Right renal pelvis (tissue), 4 donors: ENCODE measurements around the gene AFAP1L2. TPM values are rescaled to one million over a fixed set of nuclear protein-coding genes. Genes with fewer than 3 reads are reported as not detected.

ENCODE experiments used
- DNase-seq, 4 donors: peaks; one replicate each; pipeline ENCODE4 v3.0.0-alpha.2; 2013; ENCODE audit warnings: low read depth in 4 of 4, low spot score in 3 of 4, missing footprints in 1 of 4
- polyA plus RNA-seq, 4 donors: library from polyadenylated mRNA; unstranded; fragments of 120-200 nt; gene quantifications; one replicate each; pipeline ENCODE4 v1.2.1, GENCODE V29; 2013; ENCODE audit not compliant: insufficient read length in 4 of 4

AFAP1L2 gene
- polyA plus RNA-seq, 4 donors, result 41.6 to 56.2 (median 45.3) TPM

DNA sequence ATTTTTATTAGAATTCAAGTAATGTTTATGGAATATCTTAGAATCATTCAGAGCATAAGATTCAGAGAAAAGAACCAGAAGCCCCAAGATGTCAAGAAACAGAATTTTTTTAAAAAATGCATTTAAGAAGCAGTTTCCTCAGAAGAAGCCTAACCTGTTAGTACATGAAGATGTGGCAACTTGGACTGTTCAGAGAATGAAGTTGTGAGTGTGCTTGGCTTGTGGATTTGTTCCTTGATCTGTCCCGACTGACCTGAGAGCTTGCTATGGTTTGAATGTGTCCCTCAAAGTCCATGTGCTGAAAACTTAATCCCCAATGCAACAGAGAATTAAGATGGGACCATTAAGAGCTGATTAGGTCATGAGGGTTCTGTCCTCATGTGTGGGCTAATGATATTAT, 13.8 kb upstream of the AFAP1L2 start:
- DNase-seq, result no peak

GRCh38 chr10:114412907-114413797, 8.8 kb upstream of the AFAP1L2 start:
- no peak for DNase-seq

DNA sequence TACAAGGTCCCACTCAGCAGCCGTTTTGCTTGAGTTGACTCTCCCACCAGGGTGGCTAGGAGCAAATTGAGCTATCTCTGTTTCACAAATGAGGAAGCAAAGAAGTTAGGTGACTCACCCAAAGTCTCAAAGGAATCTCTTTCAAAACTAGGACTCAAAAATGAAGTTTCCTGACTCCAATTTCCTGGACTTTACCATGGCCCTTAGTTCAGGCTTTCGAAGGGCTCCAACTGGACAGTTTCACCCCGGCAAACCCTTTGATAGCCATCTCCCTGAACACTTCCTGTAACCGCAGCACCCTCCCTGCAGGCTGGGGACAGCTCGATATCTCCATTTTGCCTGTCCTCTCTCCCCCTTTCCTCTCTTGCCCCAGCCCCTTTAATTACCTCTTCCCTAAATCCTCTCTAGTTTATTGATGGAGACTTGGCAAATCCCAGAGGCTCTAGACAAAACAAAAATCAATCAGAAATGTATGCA, 4.7 kb upstream of the AFAP1L2 start:
- DNase-seq, result no peak

- DNase-seq, result no peak
Observed at GRCh38 chr10:114408112-114408967, 4.0 kb upstream of the AFAP1L2 start.

DNA sequence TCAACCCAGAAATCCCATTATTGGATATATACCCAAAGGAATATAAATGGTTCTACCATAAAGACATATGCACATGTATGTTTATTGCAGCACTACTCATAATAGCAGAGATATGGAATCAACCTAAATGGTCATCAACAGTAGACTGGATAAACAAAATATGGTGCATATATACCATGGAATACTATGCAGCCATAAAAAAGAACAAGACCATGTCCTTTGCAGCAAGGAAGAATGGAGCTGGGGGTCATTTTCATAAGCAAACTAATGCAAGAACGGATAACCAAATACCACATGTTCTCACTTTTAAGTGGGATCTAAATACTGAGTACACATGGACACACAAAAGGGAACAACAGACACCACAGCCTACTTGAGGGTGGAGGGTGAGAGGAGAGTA, 2.2 kb upstream of the AFAP1L2 start:
- DNase-seq, result no peak

GRCh38 chr10:114405011-114405350, 679 bp upstream of the AFAP1L2 start:
- no peak for DNase-seq

DNA sequence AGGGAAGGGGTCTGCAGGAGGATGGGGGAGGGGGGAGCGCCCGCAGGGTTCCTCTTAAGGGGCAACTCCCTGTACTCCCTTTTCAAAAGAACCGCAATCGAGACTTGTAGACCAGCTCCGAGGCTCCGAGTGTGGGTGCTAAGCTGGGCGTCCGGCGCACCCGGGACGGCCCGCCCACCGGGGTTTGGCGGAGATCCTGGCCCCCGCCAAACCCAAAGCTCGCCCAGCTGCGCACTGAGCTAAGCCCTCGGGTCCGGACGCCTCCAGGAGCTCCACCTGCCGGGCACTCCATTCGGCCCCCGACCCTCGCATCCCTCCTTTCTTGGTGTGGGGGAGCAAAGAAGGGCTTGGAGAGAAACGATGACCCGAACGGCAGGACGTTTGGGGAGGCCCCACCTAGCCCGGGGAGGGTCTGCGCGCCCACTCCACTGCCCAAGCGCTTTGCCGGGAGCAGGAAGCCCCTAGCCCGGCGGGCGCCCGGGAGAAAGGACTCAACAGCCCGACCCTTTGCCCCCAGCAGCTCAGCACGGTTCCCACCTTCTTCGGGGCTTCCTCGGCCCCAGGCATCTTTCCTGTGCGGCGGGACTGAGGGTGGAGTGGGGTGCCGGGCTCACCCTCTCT, 651 bp downstream of the AFAP1L2 start:
- DNase-seq, result no peak

GRCh38 chr10:114402871-114403540, 1.3 kb downstream of the AFAP1L2 start:
- DNase-seq, result no peak

- DNase-seq, result no peak
Observed at GRCh38 chr10:114402233-114402632, 2.1 kb downstream of the AFAP1L2 start.

GRCh38 chr10:114401195-114401791, 3.0 kb downstream of the AFAP1L2 start:
- DNase-seq, result no peak

- DNase-seq, result no peak
Observed at GRCh38 chr10:114400091-114400490, 4.2 kb downstream of the AFAP1L2 start.

- no peak for DNase-seq
Observed at GRCh38 chr10:114399576-114399975, 4.7 kb downstream of the AFAP1L2 start.

DNA sequence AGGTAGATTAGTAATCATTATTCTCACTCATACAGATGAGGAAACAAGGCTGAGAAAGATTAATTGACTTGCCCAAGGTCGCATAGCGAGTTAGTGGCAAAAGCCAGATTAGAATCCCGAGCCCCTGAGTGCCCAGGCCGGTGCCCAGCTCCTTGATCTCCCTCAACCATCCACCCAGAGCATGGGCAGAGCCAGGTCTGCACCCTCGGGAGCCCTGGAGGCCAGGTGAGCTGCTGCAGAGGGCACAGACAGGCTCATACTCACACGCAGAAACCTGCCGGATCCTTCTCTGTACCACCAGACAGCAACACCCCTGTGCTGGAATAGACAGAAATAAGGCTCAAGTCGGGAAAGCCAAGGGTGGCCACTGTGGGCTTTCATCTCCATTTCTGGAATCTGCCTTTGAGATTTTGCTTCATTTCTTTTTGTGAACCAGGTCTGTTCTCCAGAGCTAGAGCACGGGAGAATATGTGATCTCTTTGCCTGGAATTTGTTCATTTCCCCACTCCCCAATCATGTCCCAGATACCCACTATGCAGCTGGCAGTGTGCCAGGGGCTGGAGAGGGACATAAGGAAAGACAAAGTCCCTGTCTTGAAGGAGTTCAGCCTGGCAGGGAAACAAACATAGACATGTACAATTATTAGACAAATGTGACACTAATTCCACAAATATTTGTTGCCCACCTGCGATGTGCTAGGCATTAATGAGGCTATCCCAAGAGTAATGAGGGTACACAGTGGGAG, 5.5 kb downstream of the AFAP1L2 start:
- DNase-seq, result no peak

GRCh38 chr10:114397651-114398145, 6.6 kb downstream of the AFAP1L2 start:
- no peak for DNase-seq

DNA sequence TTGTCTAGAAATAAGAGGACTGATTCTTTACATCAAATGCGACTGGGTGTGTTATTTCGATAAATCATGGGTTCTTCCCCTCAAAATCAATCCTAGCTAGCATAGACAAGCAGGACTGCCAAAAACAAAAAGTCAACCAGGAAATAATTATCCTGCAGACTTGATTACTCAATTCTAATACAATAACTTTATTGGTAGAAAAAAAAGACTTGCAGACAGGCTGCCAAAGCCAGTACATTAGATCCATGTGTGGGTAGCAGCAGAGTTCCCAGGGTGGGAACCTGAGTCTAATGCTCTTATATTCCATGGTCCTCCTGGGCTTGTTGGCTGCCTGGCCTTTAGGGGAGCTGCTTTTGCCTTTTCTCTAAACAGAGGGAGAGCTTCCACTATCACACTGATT, 7.8 kb downstream of the AFAP1L2 start:
- DNase-seq, result no peak

- DNase-seq, result no peak
Observed at GRCh38 chr10:114395366-114396022, 8.8 kb downstream of the AFAP1L2 start.

DNA sequence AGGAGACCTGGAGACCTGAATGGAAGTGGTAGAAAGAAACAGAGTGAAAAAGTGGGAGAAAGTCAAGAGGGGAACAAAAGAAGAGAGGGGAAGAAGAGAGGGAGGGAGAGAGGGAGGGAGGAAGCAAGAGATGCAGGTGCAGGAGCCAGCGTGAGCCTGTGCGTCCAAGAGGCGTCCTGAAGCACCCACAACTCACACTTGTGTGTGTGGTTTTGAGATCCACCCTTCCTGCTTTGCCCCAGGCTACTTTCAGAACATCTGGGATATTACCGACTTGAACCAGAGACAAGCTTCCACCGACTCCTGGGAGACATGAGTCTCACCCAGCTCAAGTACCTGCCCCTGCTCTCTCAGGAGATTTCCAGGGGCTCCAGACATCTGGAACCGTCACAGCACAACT, 9.8 kb downstream of the AFAP1L2 start:
- no peak for DNase-seq

- DNase-seq, result no peak
Observed at GRCh38 chr10:114393886-114394285, 10.4 kb downstream of the AFAP1L2 start.

- DNase-seq, result no peak
Observed at GRCh38 chr10:114393482-114393881, 10.8 kb downstream of the AFAP1L2 start.
